ENCODE measurements around the gene DSN1.

The DSN1 gene

GRCh38 chr20:36754656-36755222 lies 18.8 kb downstream of the DSN1 start:
- DNase-seq (ENCODE audit: low spot score), result peak; percentile 80

- DNase-seq (ENCODE audit: low spot score), result no peak
These were observed 21.0 kb downstream of the DSN1 start for GRCh38 chr20:36752582-36752981.

DNA sequence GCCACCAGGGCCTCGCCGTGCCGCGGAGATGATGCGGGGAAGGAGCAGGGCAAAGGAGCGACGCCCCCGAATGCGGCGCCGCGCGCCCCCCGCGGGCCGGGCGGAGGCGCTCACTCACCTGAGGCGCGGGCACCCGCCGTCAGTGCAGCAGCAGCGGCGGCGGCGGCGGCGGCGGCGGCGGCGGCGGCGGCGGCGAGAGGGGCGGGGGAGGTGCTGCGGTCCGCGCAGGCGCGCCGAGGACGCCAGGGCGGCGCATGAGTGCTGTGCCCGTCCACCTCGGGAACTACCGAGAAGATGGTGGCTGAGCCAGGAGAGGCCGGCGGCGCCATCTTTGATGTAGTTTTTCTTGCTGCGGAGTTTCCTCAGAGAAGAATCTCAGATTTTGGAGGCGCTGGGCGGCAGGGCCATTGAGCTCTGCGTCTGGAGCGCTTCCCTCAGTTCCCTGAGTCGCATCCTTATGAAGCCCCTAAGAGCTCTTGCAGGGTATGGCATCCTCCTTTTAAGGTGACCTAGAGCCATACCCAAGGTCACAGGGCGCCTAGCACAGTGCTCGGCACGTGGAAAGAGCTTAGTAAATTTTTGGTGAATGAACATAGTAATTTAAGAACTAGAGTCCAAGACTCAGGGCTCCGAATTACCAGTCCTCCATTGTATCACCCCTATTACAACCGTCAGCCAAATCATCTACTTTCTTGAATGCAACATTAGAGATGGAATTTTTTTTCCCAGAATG lies 27.5 kb downstream of the DSN1 start, which contains the start of gene NDRG3:
Gene NDRG3, minus strand, starts transcription at position 164 of the 733 bp plus-strand sequence. CDS start 24,355 bp downstream, outside the sequence.
- DNase-seq (ENCODE audit: low spot score), result peak; percentile 99

DNA sequence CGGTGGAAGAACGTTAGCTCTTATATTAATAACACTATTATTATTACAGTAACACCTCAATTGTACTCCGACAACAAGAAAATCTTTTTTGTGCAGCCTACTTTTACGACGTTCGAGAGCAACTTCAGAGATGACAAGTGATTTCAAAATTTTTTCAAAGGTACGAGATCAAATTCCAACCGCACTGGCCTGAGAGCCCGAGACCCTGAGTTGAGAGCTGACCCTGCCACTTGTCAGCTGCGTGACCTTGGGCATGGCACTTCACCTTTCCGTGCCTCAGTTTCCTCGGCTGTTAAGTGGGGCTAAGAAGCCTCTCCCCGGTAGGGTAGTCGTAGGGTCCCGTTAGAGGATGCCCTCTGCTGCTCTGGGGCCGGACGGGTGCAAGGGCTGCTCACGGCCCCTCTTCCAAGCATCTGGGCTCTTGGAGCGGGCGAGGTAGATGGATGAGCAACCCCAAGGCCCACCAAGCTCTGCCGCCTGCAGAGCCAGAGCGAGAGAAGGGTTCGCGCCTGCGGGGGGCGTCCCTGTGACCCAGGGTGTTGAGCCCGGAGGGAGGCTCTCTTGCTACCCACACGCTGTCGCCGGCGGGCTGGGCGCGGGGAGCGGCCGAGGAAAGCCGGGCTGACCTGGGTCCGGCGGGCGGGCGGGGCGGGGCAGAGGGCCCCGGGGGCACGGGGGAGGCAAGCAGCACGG lies 28.2 kb downstream of the DSN1 start:
- DNase-seq (ENCODE audit: low spot score), result no peak

GRCh38 chr20:36744764-36745191 lies 28.8 kb downstream of the DSN1 start:
- DNase-seq (ENCODE audit: low spot score), result peak; percentile 72

- DNase-seq (ENCODE audit: low spot score), result no peak
These were observed 29.3 kb downstream of the DSN1 start for GRCh38 chr20:36744243-36744642.

GRCh38 chr20:36742558-36742957 lies 31.0 kb downstream of the DSN1 start:
- no peak for DNase-seq (ENCODE audit: low spot score)

GRCh38 chr20:36741072-36741471 lies 32.5 kb downstream of the DSN1 start:
- no peak for DNase-seq (ENCODE audit: low spot score)

- DNase-seq (ENCODE audit: low spot score), result no peak
These were observed 36.4 kb downstream of the DSN1 start for GRCh38 chr20:36737183-36737499.

DNA sequence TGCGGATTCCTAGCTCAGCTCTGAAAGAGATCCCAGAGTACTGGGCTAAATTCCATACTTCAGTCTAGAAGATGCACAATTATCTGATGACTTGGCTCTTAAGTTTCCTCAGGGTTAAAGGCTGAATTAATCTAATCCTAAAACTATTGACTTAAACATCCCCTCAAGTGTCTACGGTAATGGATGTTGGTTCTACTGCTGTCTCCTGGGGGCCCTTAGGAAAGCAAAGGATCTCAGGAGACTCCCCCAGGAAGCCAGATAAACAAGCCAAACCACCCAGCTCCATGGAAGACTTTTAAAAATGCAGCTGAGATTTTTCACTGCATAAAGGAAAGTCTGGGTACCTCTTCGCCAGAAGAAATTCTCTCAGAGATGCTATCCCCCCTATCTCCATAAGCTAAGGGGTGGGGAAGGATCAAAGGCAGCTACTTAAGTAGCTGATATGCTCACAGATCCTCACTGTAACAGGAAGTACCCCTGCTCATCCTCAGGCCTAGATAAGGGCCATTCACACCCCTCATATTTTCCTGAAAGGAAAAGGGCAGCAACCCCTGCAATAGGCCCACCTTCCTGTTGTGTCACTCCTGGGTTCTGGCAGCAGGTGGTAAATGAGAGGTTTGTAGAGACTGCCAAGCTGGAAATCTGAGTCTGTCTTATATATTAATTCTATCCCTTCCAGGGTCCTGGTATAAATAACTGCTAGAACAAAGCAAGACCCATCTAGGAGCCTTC lies 36.9 kb downstream of the DSN1 start:
- no peak for DNase-seq (ENCODE audit: low spot score)

GRCh38 chr20:36732456-36732855 lies 41.1 kb downstream of the DSN1 start:
- DNase-seq (ENCODE audit: low spot score), result no peak

DNA sequence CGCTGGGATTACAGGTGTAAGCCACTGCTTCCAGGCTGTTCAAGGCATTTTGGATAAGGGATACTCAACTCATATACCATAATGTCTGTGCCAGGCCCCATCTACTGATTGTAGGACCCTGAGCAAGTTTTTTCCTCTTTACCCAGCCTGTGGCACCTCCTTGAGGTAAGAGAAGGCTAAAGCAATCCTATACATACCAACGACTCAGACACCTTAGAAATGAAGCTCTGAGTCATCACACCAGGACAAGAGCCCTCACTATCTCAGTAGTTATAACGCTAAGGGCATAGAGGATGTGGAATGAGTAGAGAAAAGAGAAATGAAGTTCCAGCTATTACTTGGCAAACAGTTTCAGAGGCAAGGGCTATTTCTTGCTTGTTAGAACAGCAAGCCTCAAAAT lies 44.6 kb downstream of the DSN1 start:
- no peak for DNase-seq (ENCODE audit: low spot score)

GRCh38 chr20:36726168-36726567 lies 47.4 kb downstream of the DSN1 start:
- peak; percentile 19 for DNase-seq (ENCODE audit: low spot score)

- no peak for DNase-seq (ENCODE audit: low spot score)
These were observed 53.1 kb downstream of the DSN1 start for GRCh38 chr20:36720510-36720909.

DNA sequence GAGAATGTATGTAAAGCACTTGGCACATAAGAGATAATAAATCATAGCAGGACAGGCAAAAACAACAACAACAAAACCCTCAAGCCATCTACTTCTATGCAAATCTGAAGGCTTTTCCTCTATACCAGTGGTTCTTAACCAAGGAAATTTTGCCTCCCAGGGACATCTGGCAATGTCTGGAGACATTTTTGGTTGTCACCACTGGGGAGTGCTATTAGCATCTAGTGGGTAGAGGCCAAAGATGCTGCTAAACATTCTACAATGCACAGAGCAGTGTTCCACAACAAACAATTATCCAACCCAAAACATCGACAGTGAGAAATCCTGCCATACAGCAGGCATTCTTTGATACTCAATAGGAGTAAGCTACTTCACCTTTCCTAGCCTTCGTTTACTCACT lies 55.9 kb downstream of the DSN1 start:
- DNase-seq (ENCODE audit: low spot score), result no peak

GRCh38 chr20:36717021-36717420 lies 56.5 kb downstream of the DSN1 start:
- no peak for DNase-seq (ENCODE audit: low spot score)

DNA sequence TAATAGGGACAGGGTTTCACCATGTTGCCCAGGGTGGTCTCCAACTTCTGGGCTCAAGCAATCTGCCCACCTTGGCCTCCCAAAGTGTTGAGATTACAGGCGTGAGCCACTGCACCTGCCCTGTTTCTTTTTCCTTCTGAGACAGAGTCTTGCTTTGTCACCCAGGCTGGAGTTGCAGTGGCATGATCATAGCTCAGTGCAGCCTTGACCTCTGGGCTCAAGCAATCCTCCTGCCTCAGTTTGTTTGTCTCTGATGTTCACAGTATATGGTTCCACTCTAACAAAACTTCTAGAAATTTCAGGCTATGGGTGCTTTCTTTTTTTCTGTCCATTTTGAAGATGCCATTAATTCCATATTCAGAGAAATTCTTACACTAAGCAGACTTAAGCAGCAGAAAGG lies 60.8 kb downstream of the DSN1 start:
- no peak for DNase-seq (ENCODE audit: low spot score)

DNA sequence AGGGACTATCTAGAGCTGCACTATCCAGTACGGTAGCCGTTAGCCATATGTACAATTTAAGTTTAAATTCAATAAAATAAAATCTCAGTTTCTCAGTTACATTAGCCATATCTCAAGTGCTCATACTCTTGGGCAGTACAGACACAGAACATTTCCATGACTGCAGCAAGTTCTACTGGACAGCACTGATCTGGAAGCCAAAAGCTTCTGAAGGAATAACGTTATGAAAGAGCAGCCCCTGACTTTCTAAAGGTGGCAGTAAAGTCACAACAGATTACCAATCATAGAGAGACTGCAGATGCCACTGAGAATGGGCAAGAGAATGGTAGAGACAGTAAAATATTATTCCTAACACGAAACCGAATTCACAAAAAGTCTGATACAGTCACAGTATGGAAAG lies 64.4 kb downstream of the DSN1 start:
- no peak for DNase-seq (ENCODE audit: low spot score)

- DNase-seq (ENCODE audit: low spot score), result no peak
These were observed 70.0 kb downstream of the DSN1 start for GRCh38 chr20:36703530-36703929.
